Astrocyte (in vitro differentiated cells and primary cell): Measurements from ENCODE around the gene DOCK7.

Experiments used
- CTCF ChIP-seq: IDR thresholded peaks from 2 replicates; pipeline ENCODE4 v1.5.1; 2011; ENCODE audit warnings: low read depth, mild to moderate bottlenecking, inconsistent platforms, low read length, moderate library complexity; ENCODE audit not compliant: insufficient read depth
- EZH2 ChIP-seq: IDR thresholded peaks from 2 replicates; pipeline ENCODE4 v1.6.1; 2012; ENCODE audit warnings: mild to moderate bottlenecking, low read length, inconsistent platforms; ENCODE audit not compliant: insufficient read depth

- TF ChIP-seq CTCF (no peak), EZH2 (no peak)
Observed at GRCh38 chr1:62601457-62601856, 86.7 kb downstream of the DOCK7 start.
